Measurements from ENCODE around the gene LCE1A.

Gene LCE1A

DNA sequence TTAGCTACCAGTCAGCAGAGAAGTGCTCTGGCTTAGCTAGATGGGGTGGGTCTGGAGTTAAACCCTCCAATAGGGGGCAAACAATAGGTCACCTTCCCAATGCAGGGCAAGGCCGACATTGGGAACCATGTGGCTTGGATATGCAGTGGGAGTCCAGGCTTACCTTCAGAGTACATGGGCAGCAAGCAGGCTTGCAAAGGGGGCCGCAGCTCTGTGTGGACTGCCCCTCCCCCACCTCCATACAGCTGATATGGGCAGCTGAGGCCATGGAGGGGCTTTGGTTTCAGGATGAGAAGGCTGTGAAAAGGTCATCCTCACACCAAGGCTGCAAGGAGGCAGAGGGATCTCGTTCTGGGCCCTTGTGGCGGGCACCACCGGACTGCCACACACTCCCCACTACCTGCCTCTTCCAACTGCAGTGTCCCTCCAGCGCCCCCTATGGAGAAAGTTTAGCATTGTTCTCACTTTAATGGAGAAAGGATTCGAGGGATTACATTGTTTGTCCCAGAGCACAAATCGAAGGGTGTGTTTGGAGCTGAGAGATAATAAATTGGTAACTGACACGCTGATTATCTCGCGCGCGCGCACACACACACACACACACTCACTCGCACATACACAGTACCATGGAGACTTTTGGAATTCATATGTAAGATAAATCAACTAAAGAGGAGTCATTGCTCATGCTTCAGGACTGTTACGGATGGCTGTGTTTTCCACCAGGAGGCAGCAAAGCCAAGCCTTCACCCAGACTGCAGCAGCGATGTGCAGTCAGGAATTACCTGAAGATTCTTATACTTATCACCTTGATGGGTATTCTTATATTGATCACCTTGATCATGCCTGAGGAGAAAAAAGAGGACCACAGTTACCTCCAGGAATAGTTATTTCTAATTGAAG is 43.8 kb downstream of the LCE1A start:
- no peak for DNase-seq (ENCODE audit: low read depth in 2 of 2)

DNA sequence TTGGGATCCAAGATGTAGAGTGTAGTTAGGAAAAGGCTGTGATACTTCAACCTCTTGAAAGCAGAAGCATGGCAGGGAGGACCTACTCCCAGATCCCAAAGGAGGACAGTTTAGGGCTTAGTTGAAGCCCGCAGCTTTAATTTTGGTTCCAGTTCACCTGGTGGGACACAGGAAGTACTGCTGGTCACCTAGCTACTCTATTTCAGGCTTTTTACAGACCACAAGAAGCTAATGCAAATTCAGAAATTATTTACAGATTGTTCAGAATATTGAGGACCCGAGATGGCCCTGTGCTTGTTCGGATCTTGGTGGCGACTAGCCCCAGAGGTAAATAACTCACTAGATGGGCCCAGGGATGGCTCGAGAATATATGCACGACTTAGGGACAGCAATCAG is 44.5 kb downstream of the LCE1A start:
- no peak for DNase-seq (ENCODE audit: low read depth in 2 of 2)

DNA sequence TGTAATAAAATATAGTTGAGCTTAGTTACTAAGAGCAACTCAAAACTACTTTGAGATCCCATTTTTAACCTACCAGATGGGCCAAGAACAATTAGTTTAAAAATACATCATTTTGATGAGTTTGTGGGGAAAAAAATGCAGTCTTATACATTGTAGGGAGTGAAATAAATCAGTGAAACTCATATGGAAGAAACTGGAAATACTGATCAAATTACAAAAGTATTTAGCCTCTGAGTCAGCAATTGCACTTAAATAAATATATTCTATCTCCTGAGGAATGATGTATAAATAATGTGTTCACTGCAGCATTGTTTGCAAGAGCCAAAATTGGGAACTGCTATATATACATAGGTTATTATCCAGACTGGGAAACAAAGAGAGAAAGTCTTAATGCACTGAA is 46.2 kb downstream of the LCE1A start:
- DNase-seq (ENCODE audit: low read depth in 2 of 2), result no peak

DNA sequence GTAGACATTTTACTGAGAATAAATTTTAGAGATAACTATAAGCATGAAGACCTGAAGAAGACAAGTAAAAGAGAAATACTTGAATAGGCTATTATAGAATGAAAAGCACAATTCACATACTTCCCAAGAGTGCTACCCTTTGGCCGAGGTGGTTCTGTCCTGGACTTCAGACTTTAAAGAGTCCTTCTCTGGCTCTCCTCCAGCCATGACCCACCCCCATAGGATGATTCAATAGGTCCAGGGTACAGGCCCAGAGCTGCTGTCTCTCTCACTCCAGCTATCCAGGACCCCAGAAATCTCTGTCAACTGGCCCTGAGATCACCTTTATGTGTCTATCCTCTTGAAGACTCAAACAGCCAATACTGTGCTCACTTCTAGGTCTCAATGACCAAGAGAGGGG is 49.6 kb downstream of the LCE1A start:
- no peak for DNase-seq (ENCODE audit: low read depth in 2 of 2)

All from stimulated activated CD8-positive, alpha-beta memory T cell treated with anti-CD3 and anti-CD28 coated beads, Interleukin-15, amount 100 ng/mL, for 48 hours (primary cell).